Measurements from ENCODE around the gene SORCS3. TPM values are rescaled to one million over a fixed set of nuclear protein-coding genes. Genes with fewer than 3 reads are reported as not detected.

SORCS3 gene
- total and polyA plus RNA-seq, 2 donors (not counting 1 experiment from before 2014, with no cell fraction given) = not detected

GRCh38 chr10:104872691-104873090 is 231.6 kb downstream of the SORCS3 start:
- Histone ChIP-seq H3K4me1 (ENCODE audit: control insufficient read depth in 2 of 2, insufficient read depth in 2 of 2, low read length in 2 of 2) (no peaks in the 10 kb centered on the region), H3K4me3 (ENCODE audit: control extremely low read depth in 1 of 5, extremely low read depth in 1 of 5, insufficient read depth in 1 of 5, low read depth in 2 of 5, low read length in 4 of 5) (no peak overlapping the region), H3K9me3 (ENCODE audit: control extremely low read depth in 1 of 3, control insufficient read depth in 2 of 3, insufficient read depth in 1 of 3, low read length in 2 of 3) (no peaks in the 10 kb centered on the region), H3K36me3 (replicated peaks in 1 of 2; ENCODE audit: control extremely low read depth in 1 of 2, control insufficient read depth in 1 of 2, extremely low read depth in 1 of 2, insufficient read depth in 2 of 2, low read length in 1 of 2) (no peaks in the 10 kb centered on the region), H4K20me1 (ENCODE audit: control insufficient read depth, insufficient read depth, low read length, poor library complexity, severe bottlenecking) (no peaks in the 10 kb centered on the region), H3K27me3 (replicated peaks in 1 of 4; ENCODE audit: control extremely low read depth in 1 of 4, control insufficient read depth in 3 of 4, insufficient read depth in 4 of 4, low read length in 3 of 4) (no peaks in the 10 kb centered on the region), H3K9ac (ENCODE audit: low read length) (no peak overlapping the region), H3K27ac (ENCODE audit: low read length in 2 of 2) (no peak overlapping the region), H3K79me2 (ENCODE audit: control insufficient read depth, insufficient read depth, low read length) (no peaks in the 10 kb centered on the region), H2AFZ (ENCODE audit: insufficient read depth, low read depth, low read length, poor library complexity, severe bottlenecking) (no peak overlapping the region), H3K4me2 (replicated peaks; ENCODE audit: low read depth, low read length, poor library complexity, severe bottlenecking) (no peak overlapping the region)
- 100% methylated on average over 1 of the region's 2 CpGs for WGBS (ENCODE audit: insufficient coverage)
- Mint-ChIP-seq H3K4me3 (no peak overlapping the region), H3K27me3 (no peaks in the 10 kb centered on the region), H3K4me1 (no peaks in the 10 kb centered on the region), H3K9me3 (ENCODE audit: insufficient read depth) (peaks cover 2% of the 10 kb centered on the region), H3K27ac (no peak overlapping the region)
- ATAC-seq (ENCODE audit: low read depth) = no peak
- intact Hi-C loops (cut with micrococcal nuclease) = no loop called here
- TF ChIP-seq CTCF (IDR thresholded peaks at IDR 0.05) (no peak), EZH2 (IDR thresholded peaks at IDR 0.05; ENCODE audit: borderline replicate concordance, insufficient read depth, low read depth, low read length, poor library complexity, severe bottlenecking) (no peak)
- ChIA-PET POLR2A (no interaction called here), CTCF (no interaction called here)
- DNase-seq = no peak

GRCh38 chr10:104873161-104873560 is 232.1 kb downstream of the SORCS3 start:
- H3K36me3 ChIP-seq (replicated peaks in 1 of 2; ENCODE audit: control extremely low read depth in 1 of 2, control insufficient read depth in 1 of 2, extremely low read depth in 1 of 2, insufficient read depth in 2 of 2, low read length in 1 of 2) = no peaks in the 10 kb centered on the region
- H3K9ac ChIP-seq (ENCODE audit: low read length) = no peak overlapping the region
- H3K9me3 Mint-ChIP-seq (ENCODE audit: insufficient read depth) = peaks cover 2% of the 10 kb centered on the region
- no peak overlapping the region for H3K4me2 ChIP-seq (replicated peaks; ENCODE audit: low read depth, low read length, poor library complexity, severe bottlenecking)
- intact Hi-C loops (cut with micrococcal nuclease) = no loop called here
- H3K27me3 Mint-ChIP-seq = no peaks in the 10 kb centered on the region
- no peak for DNase-seq
- no peaks in the 10 kb centered on the region for H3K4me1 Mint-ChIP-seq
- TF ChIP-seq CTCF (IDR thresholded peaks at IDR 0.05) (no peak), EZH2 (IDR thresholded peaks at IDR 0.05; ENCODE audit: borderline replicate concordance, insufficient read depth, low read depth, low read length, poor library complexity, severe bottlenecking) (no peak)
- H3K9me3 ChIP-seq (ENCODE audit: control extremely low read depth in 1 of 3, control insufficient read depth in 2 of 3, insufficient read depth in 1 of 3, low read length in 2 of 3) = no peaks in the 10 kb centered on the region
- H2AFZ ChIP-seq (ENCODE audit: insufficient read depth, low read depth, low read length, poor library complexity, severe bottlenecking) = no peak overlapping the region
- H3K27me3 ChIP-seq (replicated peaks in 1 of 4; ENCODE audit: control extremely low read depth in 1 of 4, control insufficient read depth in 3 of 4, insufficient read depth in 4 of 4, low read length in 3 of 4) = no peaks in the 10 kb centered on the region
- H3K27ac Mint-ChIP-seq = no peak overlapping the region
- no peak overlapping the region for H3K27ac ChIP-seq (ENCODE audit: low read length in 2 of 2)
- H3K4me1 ChIP-seq (ENCODE audit: control insufficient read depth in 2 of 2, insufficient read depth in 2 of 2, low read length in 2 of 2) = no peaks in the 10 kb centered on the region
- no peak overlapping the region for H3K4me3 ChIP-seq (ENCODE audit: control extremely low read depth in 1 of 5, extremely low read depth in 1 of 5, insufficient read depth in 1 of 5, low read depth in 2 of 5, low read length in 4 of 5)
- ChIA-PET POLR2A (no interaction called here), CTCF (no interaction called here)
- H3K4me3 Mint-ChIP-seq = no peak overlapping the region
- no peak for ATAC-seq (ENCODE audit: low read depth)
- H3K79me2 ChIP-seq (ENCODE audit: control insufficient read depth, insufficient read depth, low read length) = no peaks in the 10 kb centered on the region
- no peaks in the 10 kb centered on the region for H4K20me1 ChIP-seq (ENCODE audit: control insufficient read depth, insufficient read depth, low read length, poor library complexity, severe bottlenecking)

All from B cell (primary cell).